IPS DF 6.9 (cell line): ENCODE data around the gene TBL2.
"Not testable (repeated sequence)": the region's sequence is repeated elsewhere in the genome, so short reads cannot be mapped to it uniquely, and the experiment has no call there.

ENCODE experiments used
- DNase-seq: peaks from one replicate; pipeline ENCODE4 v3.0.0-alpha.2; 2013; ENCODE audit warnings: low read depth, low spot score
- H3K27ac ChIP-seq: one replicate; pipeline ENCODE4 v1.5.1; 2013; ENCODE audit warnings: low read length, control low read depth
- H3K27me3 ChIP-seq: 2 replicates; pipeline ENCODE4 v1.6.1; 2013; ENCODE audit warnings: mild to moderate bottlenecking, low read length; ENCODE audit not compliant: control insufficient read depth, insufficient read depth
- H3K36me3 ChIP-seq: 2 replicates; pipeline ENCODE4 v1.6.1; 2013; ENCODE audit warnings: low read length; ENCODE audit not compliant: control insufficient read depth, insufficient read depth
- H3K4me1 ChIP-seq: 2 replicates; pipeline ENCODE4 v1.6.1; 2013; ENCODE audit warnings: low read length; ENCODE audit not compliant: control insufficient read depth, insufficient read depth
- H3K4me3 ChIP-seq: 2 replicates; pipeline ENCODE4 v1.5.1; 2013; ENCODE audit warnings: mild to moderate bottlenecking, low read length
- H3K9me3 ChIP-seq: 2 replicates; pipeline ENCODE4 v1.6.1; 2013; ENCODE audit warnings: low read length, inconsistent platforms; ENCODE audit not compliant: control insufficient read depth, insufficient read depth
- WGBS: extraction: QIAGEN DNeasy Blood & Tissue Kit; methylation state at CpG from one replicate; pipeline ENCODE4 v1.1.7; 2013; ENCODE audit warnings: mixed read lengths, missing lambda C conversion rate; ENCODE audit not compliant: insufficient read length, insufficient coverage; 5-methylcytosine and 5-hydroxymethylcytosine counted together

TBL2 gene

DNA sequence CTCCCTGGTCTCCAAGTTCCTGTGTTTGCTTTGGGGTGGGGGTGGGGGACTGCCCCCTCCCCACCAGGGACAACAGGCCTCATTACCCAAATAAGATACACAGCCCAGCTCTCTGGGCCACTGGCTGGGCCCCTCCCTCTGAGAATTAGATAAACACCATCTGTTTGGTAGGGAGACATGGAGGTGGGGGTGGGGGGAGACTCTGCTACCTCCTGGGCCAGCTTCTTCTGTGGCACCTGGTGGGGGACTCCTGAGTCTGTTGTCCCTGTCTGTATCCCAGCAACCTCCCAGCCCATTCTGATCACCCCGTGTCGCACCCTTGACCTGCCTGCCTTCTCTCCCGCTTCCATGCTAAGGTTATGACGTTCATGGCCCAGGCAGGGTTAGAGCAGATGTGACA lies 40.2 kb upstream of the TBL2 start:
- DNase-seq, result no peak
- Histone ChIP-seq H3K4me1 (no peaks in the 10 kb centered on the region), H3K4me3 (no peak overlapping the region), H3K27ac (no peak overlapping the region), H3K9me3 (no peaks in the 10 kb centered on the region), H3K27me3 (peaks cover 2% of the 10 kb centered on the region; the same call in 1 of the 2 replicates), H3K36me3 (no peaks in the 10 kb centered on the region)
- WGBS, result no CpG with 5 or more reads among the region's 4 CpGs

DNA sequence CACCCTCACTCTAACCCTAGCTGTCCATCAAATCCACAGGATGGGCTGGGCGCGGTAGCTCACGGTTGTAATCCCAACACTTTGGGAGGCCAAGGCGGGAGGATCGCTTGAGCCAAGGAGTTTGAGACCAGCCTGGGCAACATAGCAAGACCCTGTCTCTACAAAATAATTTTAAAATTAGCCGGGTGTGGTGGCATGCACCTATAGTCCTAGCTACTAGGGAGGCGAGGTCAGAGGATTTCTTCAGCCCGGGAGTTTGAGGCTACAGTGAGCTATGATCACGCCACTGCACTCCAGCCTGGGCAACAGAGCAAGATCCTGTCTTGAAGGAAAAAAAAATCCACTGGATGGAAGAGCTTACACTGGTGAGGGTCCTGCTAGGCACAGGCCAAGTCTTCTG lies 39.1 kb upstream of the TBL2 start:
- H3K4me1 ChIP-seq, H3K27me3 ChIP-seq, H3K36me3 ChIP-seq, H3K4me3 ChIP-seq, DNase-seq, H3K27ac ChIP-seq, H3K9me3 ChIP-seq: not testable (repeated sequence)
- no CpG with 5 or more reads among the region's 9 CpGs for WGBS

DNA sequence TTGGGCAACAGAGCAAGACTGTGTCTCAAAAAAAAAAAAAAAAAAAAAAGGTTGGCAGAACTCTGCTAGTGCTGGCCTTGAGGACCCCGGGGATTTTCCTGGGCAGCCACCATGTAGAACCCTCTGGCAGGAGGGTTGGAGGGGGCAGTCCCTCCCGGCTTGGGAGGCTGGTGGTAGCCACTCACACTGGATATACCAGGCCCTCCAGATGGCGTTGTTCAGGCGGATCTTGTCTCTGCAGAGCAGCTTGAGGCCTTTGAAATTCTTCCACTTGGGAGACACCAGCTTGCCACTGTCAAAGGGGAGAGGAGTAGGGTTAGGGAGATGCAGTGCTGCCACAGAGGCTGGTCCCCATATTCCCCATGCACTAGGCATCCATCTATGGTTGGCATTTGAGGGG lies 37.5 kb upstream of the TBL2 start:
- no peak for DNase-seq
- Histone ChIP-seq H3K4me3 (no peak overlapping the region), H3K27ac (no peak overlapping the region), H3K4me1 (no peaks in the 10 kb centered on the region), H3K36me3 (no peaks in the 10 kb centered on the region), H3K9me3 (no peaks in the 10 kb centered on the region), H3K27me3 (no peaks in the 10 kb centered on the region)
- WGBS, result no CpG with 5 or more reads among the region's 4 CpGs

DNA sequence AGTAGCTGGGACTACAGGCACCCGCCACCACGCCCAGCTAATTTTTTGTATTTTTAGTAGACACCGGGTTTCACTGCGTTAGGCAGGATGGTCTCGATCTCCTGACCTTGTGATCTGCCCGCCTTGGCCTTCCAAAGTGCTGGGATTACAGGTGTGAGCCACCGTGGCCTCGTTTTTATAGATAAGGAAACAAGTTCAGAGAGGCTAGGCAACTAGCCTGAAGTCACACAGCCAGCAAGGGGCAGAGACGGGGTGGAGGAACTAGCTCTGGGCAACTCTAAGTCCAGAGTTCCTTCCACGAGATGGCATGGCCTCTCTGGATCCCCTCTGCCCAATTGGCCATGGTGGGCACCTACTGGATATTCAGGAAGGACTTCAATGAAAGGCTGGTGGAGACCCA lies 36.6 kb upstream of the TBL2 start:
- H3K9me3 ChIP-seq, H3K27ac ChIP-seq, DNase-seq, H3K27me3 ChIP-seq, H3K36me3 ChIP-seq, H3K4me1 ChIP-seq, H3K4me3 ChIP-seq: not testable (repeated sequence)
- no CpG with 5 or more reads among the region's 10 CpGs for WGBS

DNA sequence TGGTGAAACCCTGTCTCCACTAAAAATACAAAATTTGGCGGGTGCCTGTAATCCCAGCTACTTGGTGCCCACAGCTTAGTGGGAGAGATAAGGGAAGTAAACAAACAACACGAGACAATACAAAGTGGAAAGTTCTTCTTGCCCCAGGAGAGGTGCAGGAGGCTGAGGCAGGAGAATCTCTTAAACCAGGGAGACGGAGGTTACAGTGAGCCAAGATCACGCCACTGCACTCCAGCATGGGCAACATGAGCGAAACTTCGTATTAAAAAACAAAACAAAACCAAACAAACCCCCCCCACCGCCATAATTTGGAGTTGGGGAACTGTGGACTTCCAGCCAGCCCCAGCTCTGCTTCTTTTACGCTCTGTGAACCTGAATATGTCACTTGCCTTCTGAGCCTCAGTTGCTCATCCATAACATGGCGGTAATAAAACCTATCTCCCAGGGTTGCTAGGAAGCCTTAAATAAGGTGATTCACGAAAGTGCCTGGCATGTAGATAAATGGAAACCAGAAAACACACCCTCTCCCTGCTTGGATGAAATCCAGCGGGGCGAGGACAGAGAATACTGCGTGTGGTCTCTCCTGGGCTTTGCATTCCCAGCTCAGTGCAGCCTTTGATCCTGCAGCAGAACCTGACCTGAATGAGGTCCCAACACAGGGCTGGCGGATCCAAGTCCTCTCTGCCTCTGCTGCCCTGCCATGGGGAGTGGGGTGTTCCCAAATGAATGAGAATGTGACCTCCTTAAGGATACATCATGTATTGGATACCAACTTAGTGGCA lies 35.8 kb upstream of the TBL2 start:
- WGBS, result no CpG with 5 or more reads among the region's 14 CpGs
- DNase-seq, result no peak
- H3K27ac ChIP-seq, result no peak overlapping the region

DNA sequence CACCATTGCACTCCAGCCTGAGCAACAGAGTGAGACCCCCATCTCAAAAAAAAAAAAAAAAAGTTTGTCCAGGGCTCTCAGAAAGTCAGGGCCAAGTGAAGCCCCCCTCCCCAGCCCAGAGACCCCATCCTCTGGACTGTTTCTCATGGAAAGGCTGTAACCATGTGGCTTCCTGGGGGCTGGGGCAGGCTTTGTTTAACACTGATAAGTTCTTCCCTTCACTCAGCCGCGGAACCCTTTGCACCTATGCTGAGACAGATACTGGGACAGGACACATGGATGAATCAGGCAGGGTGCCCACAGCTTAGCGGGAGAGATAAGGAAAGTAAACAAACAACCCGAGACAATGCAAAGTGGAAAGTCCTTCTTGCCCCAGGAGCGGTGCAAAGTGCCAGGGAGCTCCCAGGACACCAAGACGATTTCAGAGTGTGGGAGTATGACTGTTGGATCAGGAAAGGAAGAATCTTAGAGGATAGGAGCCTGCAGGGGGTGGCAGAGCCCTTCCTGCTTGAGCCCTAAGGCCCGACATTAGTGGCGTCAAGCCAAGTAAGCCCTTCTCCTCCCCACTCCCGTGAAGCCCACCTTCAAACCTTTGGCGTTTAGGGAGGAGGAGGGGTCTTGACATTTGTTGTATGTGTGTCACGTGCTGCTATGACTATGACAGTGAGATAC lies 34.4 kb upstream of the TBL2 start:
- no CpG with 5 or more reads among the region's 11 CpGs for WGBS
- Histone ChIP-seq H3K4me3 (no peak overlapping the region), H3K27ac (no peak overlapping the region), H3K36me3 (no peaks in the 10 kb centered on the region), H3K27me3 (no peaks in the 10 kb centered on the region), H3K4me1 (no peaks in the 10 kb centered on the region), H3K9me3 (no peaks in the 10 kb centered on the region)
- DNase-seq, result no peak

More for the DNA sequence above, 35.8 kb upstream of the TBL2 start:
- Histone ChIP-seq H3K4me1 (no peaks in the 10 kb centered on the region), H3K36me3 (no peaks in the 10 kb centered on the region), H3K9me3 (no peaks in the 10 kb centered on the region), H3K4me3 (no peak overlapping the region), H3K27me3 (no peaks in the 10 kb centered on the region)

DNA sequence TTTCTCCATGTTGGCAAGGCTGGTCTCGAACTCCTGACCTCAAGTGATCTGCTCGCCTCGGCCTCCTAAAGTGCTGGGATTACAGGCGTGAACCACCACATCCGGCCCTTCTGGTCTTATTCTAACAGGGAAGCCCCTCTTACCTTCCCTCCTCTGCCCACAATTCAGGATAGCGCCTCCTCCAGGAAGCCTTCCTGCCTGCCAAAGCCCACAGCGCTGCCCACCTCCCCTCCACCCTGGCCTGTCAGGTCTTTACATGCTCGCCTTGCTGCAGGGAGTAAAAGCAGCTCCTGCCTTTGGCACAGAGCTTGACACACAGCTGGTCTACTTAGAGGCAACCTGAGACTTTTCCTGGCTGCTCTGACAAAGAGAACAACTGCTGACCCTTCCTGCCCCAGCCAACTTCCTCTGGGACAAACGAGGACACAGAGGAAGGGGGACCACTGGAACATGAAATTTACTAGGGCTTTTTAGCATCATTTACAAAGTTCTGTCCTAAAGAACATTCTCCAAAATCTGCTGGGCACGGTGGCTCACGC lies 32.7 kb upstream of the TBL2 start:
- Histone ChIP-seq H3K36me3 (no peaks in the 10 kb centered on the region), H3K27ac (no peak overlapping the region), H3K9me3 (no peaks in the 10 kb centered on the region), H3K4me1 (no peaks in the 10 kb centered on the region), H3K27me3 (no peaks in the 10 kb centered on the region), H3K4me3 (no peak overlapping the region)
- DNase-seq, result no peak
- WGBS, result no CpG with 5 or more reads among the region's 11 CpGs

DNA sequence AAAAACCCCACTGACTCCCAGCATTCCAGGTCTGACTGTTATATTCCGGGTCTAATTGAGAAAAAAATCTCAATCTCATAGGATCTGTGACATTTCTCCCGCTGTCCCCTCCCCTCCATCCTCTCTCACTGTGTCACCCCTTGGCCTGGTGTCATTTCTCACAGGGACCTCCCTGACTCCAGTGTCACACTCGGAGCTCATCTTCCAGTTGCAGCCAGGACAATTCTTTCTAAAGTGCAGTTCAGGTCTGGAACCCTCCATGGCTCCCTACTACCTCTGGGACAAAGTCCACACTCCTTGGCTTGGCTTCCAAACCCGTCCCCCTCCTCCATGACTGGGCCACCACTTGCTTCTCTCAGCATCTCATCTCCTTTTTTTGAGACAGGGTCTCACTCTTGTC lies 31.7 kb upstream of the TBL2 start:
- H3K9me3 ChIP-seq, result no peaks in the 10 kb centered on the region
- no peak overlapping the region for H3K4me3 ChIP-seq
- H3K27ac ChIP-seq, result no peak overlapping the region

DNA sequence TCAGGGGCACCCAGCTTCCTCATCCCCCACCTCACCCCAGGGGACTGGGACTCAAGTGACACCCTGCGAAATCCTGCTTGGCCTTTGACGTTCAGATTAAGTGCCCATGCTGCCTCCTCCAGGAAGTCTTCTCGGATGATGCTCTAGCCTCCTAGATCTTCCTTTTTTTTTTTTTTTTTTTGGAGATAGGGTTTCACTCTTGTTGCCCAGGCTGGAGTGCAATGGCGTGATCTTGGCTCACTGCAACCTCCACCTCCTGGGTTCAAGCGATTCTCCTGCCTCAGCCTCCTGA lies 29.3 kb upstream of the TBL2 start:
- not testable (repeated sequence) for DNase-seq, H3K36me3 ChIP-seq, H3K4me1 ChIP-seq, H3K27ac ChIP-seq, H3K27me3 ChIP-seq, H3K9me3 ChIP-seq
- no CpG with 5 or more reads among the region's 5 CpGs for WGBS
- H3K4me3 ChIP-seq, result 0 out of 2 replicates have a peak overlapping the region, but pooled peaks have one; percentile 3

More for the DNA sequence above, 31.7 kb upstream of the TBL2 start:
- WGBS, result no CpG with 5 or more reads among the region's 4 CpGs
- no peaks in the 10 kb centered on the region for H3K27me3 ChIP-seq
- no peaks in the 10 kb centered on the region for H3K36me3 ChIP-seq
- no peaks in the 10 kb centered on the region for H3K4me1 ChIP-seq
- DNase-seq, result no peak

DNA sequence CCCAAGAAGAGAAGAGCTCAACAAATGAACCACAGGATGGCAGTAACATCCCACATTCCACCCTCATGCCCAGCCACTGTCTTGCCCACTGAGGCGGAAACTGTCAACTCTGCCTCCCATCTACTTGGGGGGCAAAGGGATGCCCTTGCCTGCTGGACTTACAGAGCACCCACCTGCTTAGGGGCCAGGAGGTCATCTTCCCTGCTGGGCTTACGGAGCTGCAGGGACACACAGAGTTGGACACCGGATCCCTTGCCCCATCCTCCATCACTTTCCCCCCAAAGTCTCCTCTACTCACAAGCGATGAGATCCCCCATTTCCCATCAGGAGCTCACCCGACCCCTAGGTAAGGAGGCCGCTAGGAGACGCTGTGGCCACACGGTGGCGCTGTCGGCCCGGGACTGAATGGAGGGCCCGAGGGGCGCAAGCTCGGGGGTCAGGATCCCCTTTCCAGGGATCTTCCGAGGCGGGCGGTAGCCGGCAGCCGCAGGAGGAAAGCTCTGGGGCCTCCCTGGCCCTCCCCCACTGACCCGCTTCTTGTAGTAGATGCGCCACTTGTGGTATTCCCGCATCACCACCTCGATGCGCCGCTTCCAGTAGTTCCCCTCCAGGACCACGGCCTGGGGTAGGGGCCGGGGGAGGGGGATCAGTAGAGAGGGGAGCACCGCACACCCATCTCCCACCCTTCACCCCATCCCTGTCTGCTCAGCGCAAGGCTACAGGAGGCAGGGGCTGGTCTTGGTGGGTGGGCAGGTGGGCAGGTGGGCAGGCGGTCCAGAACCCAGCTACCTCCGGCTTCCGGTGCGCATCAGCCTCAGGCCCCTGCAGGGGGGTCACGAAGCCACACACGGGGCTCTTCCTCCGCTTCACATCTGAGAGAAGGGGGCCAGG lies 28.7 kb upstream of the TBL2 start:
- no peak for DNase-seq
- Histone ChIP-seq H3K36me3 (no peaks in the 10 kb centered on the region), H3K27ac (no peak overlapping the region), H3K4me1 (0 out of 2 replicates have a peak, but pooled peaks cover 1% of the 10 kb centered on the region), H3K9me3 (no peaks in the 10 kb centered on the region), H3K27me3 (no peaks in the 10 kb centered on the region), H3K4me3 (peak overlapping the region; percentile 3; the same call in 1 of the 2 replicates)
- WGBS, result no CpG with 5 or more reads among the region's 36 CpGs
